H9 (cell line): ENCODE measurements around the gene NAGA. TPM values are rescaled to one million over a fixed set of nuclear protein-coding genes. Genes with fewer than 3 reads are reported as not detected.

ENCODE experiments used
- DNase-seq: peaks from one replicate; pipeline ENCODE4 v3.0.0-alpha.2; 2017
- H2AFZ ChIP-seq: one replicate; pipeline ENCODE4 v1.6.1; 2013; ENCODE audit warnings: mild to moderate bottlenecking, low read length, control low read depth, moderate library complexity
- H2AK5ac ChIP-seq: 2 replicates; pipeline ENCODE4 v1.6.1; 2013; ENCODE audit warnings: low read length, control low read depth, mixed read lengths; ENCODE audit not compliant: insufficient read length
- H2BK120ac ChIP-seq: one replicate; pipeline ENCODE4 v1.6.1; 2013; ENCODE audit warnings: low read depth, mild to moderate bottlenecking, low read length, control low read depth, inconsistent platforms; ENCODE audit not compliant: poor library complexity, severe bottlenecking
- H2BK12ac ChIP-seq: 2 replicates; pipeline ENCODE4 v1.6.1; 2013; ENCODE audit warnings: low read length, control low read depth, mixed read lengths, low read depth; ENCODE audit not compliant: insufficient read length
- H2BK15ac ChIP-seq: 2 replicates; pipeline ENCODE4 v1.6.1; 2013; ENCODE audit warnings: low read depth, low read length, control low read depth
- H2BK20ac ChIP-seq: one replicate; pipeline ENCODE4 v1.6.1; 2013; ENCODE audit warnings: low read depth, mild to moderate bottlenecking, low read length, control low read depth, inconsistent platforms; ENCODE audit not compliant: poor library complexity, severe bottlenecking
- H2BK5ac ChIP-seq: 2 replicates; pipeline ENCODE4 v1.6.1; 2013; ENCODE audit warnings: low read length, control low read depth, mixed read lengths; ENCODE audit not compliant: insufficient read length
- H3K14ac ChIP-seq: 2 replicates; pipeline ENCODE4 v1.6.1; 2013; ENCODE audit warnings: low read length, control low read depth; ENCODE audit not compliant: insufficient read depth
- H3K18ac ChIP-seq: 2 replicates; pipeline ENCODE4 v1.6.1; 2013; ENCODE audit warnings: low read depth, mild to moderate bottlenecking, mixed read lengths, low read length, control low read depth; ENCODE audit not compliant: insufficient read length
- H3K23ac ChIP-seq: 2 replicates; pipeline ENCODE4 v1.6.1; 2013; ENCODE audit warnings: low read length, control low read depth, mixed read lengths, low read depth; ENCODE audit not compliant: insufficient read length
- H3K23me2 ChIP-seq: 2 replicates; pipeline ENCODE4 v1.6.1; 2013; ENCODE audit warnings: low read depth, mild to moderate bottlenecking, mixed read lengths, low read length, control low read depth; ENCODE audit not compliant: insufficient read length, poor library complexity, severe bottlenecking
- H3K27ac ChIP-seq: 2 replicates; pipeline ENCODE4 v1.5.1; 2013; ENCODE audit warnings: low read length, control low read depth, mixed read lengths, low read depth; ENCODE audit not compliant: insufficient read length
- H3K27me3 ChIP-seq: 2 replicates; pipeline ENCODE4 v1.6.1; 2013; ENCODE audit warnings: low read length, control low read depth, inconsistent platforms; ENCODE audit not compliant: insufficient read depth
- H3K4ac ChIP-seq: 2 replicates; pipeline ENCODE4 v1.6.1; 2013; ENCODE audit warnings: low read depth, mild to moderate bottlenecking, control low read depth, inconsistent platforms, low read length, moderate library complexity
- H3K4me1 ChIP-seq: 2 replicates; pipeline ENCODE4 v1.6.1; 2013; ENCODE audit warnings: low read length, control low read depth, inconsistent platforms; ENCODE audit not compliant: insufficient read depth
- H3K4me2 ChIP-seq: 2 replicates; pipeline ENCODE4 v1.6.1; 2013; ENCODE audit warnings: low read length, control low read depth, mixed read lengths; ENCODE audit not compliant: insufficient read length, insufficient read depth
- H3K56ac ChIP-seq: 2 replicates; pipeline ENCODE4 v1.6.1; 2013; ENCODE audit warnings: low read depth, mild to moderate bottlenecking, mixed read lengths, low read length, control low read depth; ENCODE audit not compliant: insufficient read length
- H3K79me1 ChIP-seq: 2 replicates; pipeline ENCODE4 v1.6.1; 2013; ENCODE audit warnings: low read depth, mild to moderate bottlenecking, moderate library complexity, low read length, control low read depth, inconsistent platforms; ENCODE audit not compliant: insufficient read depth, poor library complexity, severe bottlenecking
- H3K79me2 ChIP-seq: 2 replicates; pipeline ENCODE4 v1.6.1; 2013; ENCODE audit warnings: low read length, control low read depth, inconsistent platforms; ENCODE audit not compliant: insufficient read depth
- H3K9ac ChIP-seq: 2 replicates; pipeline ENCODE4 v1.6.1; 2013; ENCODE audit warnings: low read length, control low read depth, mixed read lengths; ENCODE audit not compliant: insufficient read length; ENCODE audit errors: extremely low read depth
- H3K9me3 ChIP-seq: one replicate; pipeline ENCODE4 v1.6.1; 2013; ENCODE audit warnings: low read depth, low read length, inconsistent platforms; ENCODE audit not compliant: control insufficient read depth
- H3T11ph ChIP-seq: one replicate; pipeline ENCODE4 v1.6.1; 2013; ENCODE audit warnings: mild to moderate bottlenecking, low read length, control low read depth, inconsistent platforms
- H4K20me1 ChIP-seq: one replicate; pipeline ENCODE4 v1.6.1; 2013; ENCODE audit not compliant: control insufficient read depth, insufficient read length, insufficient read depth
- H4K5ac ChIP-seq: 2 replicates; pipeline ENCODE4 v1.6.1; 2013; ENCODE audit warnings: low read depth, mild to moderate bottlenecking, mixed read lengths, low read length, control low read depth; ENCODE audit not compliant: insufficient read length
- H4K8ac ChIP-seq: replicated peaks from 2 replicates; pipeline ENCODE4 v1.6.1; 2013; ENCODE audit warnings: low read length, control low read depth, mixed read lengths, low read depth; ENCODE audit not compliant: insufficient read length
- H4K91ac ChIP-seq: 2 replicates; pipeline ENCODE4 v1.6.1; 2013; ENCODE audit warnings: low read depth, mild to moderate bottlenecking, moderate library complexity, mixed read lengths, low read length, control low read depth; ENCODE audit not compliant: insufficient read length
- H3K27ac Mint-ChIP-seq, 3 experiments: 2 replicates in 2 of 3; 3 replicates in 1 of 3; pipeline ENCODE4 v1.8.0; 2020 to 2021; ENCODE audit warnings: mixed read lengths in 3 of 3, mild to moderate bottlenecking in 1 of 3, moderate library complexity in 1 of 3
- H3K27me3 Mint-ChIP-seq: 2 replicates; pipeline ENCODE4 v1.8.0; 2021; ENCODE audit warnings: low read depth, mild to moderate bottlenecking, moderate library complexity, mixed read lengths
- H3K36me3 Mint-ChIP-seq, 3 experiments: 2 replicates in 2 of 3; 3 replicates in 1 of 3; pipeline ENCODE4 v1.8.0; 2020 to 2021; ENCODE audit warnings: low read depth in 3 of 3, mixed read lengths in 3 of 3; ENCODE audit not compliant: insufficient read depth in 1 of 3
- H3K4me1 Mint-ChIP-seq, 2 experiments: 2 replicates each; pipeline ENCODE4 v1.8.0; 2020; ENCODE audit warnings: mixed read lengths in 2 of 2
- H3K4me3 Mint-ChIP-seq, 2 experiments: 2 replicates in 1 of 2; 3 replicates in 1 of 2; pipeline ENCODE4 v1.8.0; 2020 to 2021; ENCODE audit warnings: mild to moderate bottlenecking in 2 of 2, mixed read lengths in 2 of 2, moderate library complexity in 1 of 2
- H3K9me3 Mint-ChIP-seq, 2 experiments: 2 replicates in 1 of 2; 3 replicates in 1 of 2; pipeline ENCODE4 v1.8.0; 2020; ENCODE audit warnings: mild to moderate bottlenecking in 2 of 2, mixed read lengths in 2 of 2, moderate library complexity in 1 of 2
- WGBS: extraction: QIAGEN DNeasy Blood & Tissue Kit; methylation state at CpG from one replicate; pipeline ENCODE4 v1.1.7; 2013; ENCODE audit warnings: missing lambda C conversion rate, low lambda C conversion rate, mixed read lengths; ENCODE audit not compliant: insufficient read length; ENCODE audit errors: extremely low coverage; 5-methylcytosine and 5-hydroxymethylcytosine counted together
- total RNA-seq: library from RNA; stranded (reverse); gene quantifications from 2 replicates; pipeline ENCODE4 v1.2.1, GENCODE V29; 2021
- TF ChIP-seq, protein P1 (sequence below): fragments of 200-600 bp; sonication (generic); conservative IDR thresholded peaks from 3 replicates; pipeline ENCODE4 v1.8.0; 2021; ENCODE audit warnings: antibody characterized with exemption, mild to moderate bottlenecking

NAGA gene
- total RNA-seq, 1 experiment from 2014 or later, result 16.1 TPM

DNA sequence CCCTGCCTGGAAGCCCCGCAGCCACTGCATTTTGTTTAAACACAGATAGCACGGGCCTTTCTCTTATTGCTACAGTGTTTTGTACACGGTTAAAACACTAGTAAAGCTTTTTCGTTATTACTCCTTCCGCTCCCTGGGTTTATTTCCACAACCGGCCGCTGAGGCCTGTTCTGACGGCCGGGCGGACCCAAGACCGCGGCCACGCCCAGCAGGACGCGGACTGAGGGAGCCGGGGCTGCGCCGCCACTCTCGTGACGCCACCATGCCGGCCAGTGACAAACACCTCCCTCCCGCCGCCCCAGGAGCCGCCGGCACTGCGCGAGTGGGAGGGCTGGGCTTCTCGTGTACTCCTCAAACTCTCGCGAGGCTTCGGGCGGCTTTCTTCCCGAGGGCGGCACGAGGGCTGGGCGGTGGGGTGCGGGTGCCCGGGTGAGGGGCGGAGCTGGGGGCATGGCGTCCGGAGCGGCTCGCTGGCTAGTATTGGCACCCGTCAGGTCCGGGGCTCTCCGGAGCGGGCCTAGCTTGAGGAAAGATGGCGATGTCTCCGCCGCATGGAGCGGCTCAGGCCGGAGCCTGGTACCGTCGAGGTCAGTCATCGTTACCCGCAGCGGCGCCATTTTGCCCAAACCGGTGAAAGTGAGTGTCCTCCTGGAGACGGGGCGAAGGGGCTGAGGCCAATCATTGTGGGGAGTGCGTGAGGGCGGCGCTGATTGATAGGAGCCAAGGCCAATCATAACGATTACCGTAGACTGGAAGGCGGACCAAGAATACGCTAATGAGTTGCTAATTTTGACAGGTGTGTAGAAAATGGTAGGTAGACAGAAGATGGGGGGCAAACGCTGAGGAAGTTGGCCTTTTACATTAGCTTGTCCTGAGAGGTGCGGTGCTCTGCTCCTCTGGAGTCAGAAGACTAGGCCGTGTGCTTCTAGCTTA, 9.0 kb upstream of the NAGA start, which contains the start of gene SMDT1:
SMDT1 (plus strand) TSS at position 382 of the 933 bp plus-strand sequence; CDS start at position 451, 69 bp downstream.
- Histone ChIP-seq H3K9ac (peak within 1 kb of the TSS; percentile 79), H4K91ac (no peak within 1 kb of the TSS), H3K23me2 (peaks cover 6% of the 10 kb centered on the region), H3K56ac (no peak within 1 kb of the TSS), H3K27ac (no peak within 1 kb of the TSS), H3K23ac (no peak within 1 kb of the TSS), H2BK20ac (no peak within 1 kb of the TSS), H2BK15ac (peak within 1 kb of the TSS; percentile 4; the same call in 1 of the 2 replicates), H2AFZ (no peak within 1 kb of the TSS), H4K5ac (no peak within 1 kb of the TSS), H4K20me1 (no peaks in the 10 kb centered on the region), H3K9me3 (no peaks in the 10 kb centered on the region), H3K79me1 (no peaks in the 10 kb centered on the region), H2BK12ac (no peak within 1 kb of the TSS), H3K4me2 (peak within 1 kb of the TSS; percentile 85), H2BK120ac (no peak within 1 kb of the TSS), H2AK5ac (no peak within 1 kb of the TSS), H3K4ac (no peak within 1 kb of the TSS), H3T11ph (no peak within 1 kb of the TSS), H3K27me3 (no peaks in the 10 kb centered on the region), H3K14ac (peak within 1 kb of the TSS; percentile 96), H3K79me2 (no peaks in the 10 kb centered on the region), H3K4me1 (no peaks in the 10 kb centered on the region), H2BK5ac (no peak within 1 kb of the TSS), H3K18ac (peak within 1 kb of the TSS; percentile 94), H4K8ac (no peak within 1 kb of the TSS)
- Mint-ChIP-seq H3K9me3 (no peaks in the 10 kb centered on the region; a peak in 1 of 5 replicates), H3K4me1 (peaks cover 16 to 20% of the 10 kb centered on the region in 2 experiments; a peak in 3 of 4 replicates), H3K27me3 (no peaks in the 10 kb centered on the region), H3K4me3 (peak within 1 kb of the TSS; percentile 89 to 90), H3K27ac (peak within 1 kb of the TSS; percentile 84 to 98 (median 96)), H3K36me3 (peaks cover 9 to 24% (median 14%) of the 10 kb centered on the region in 3 experiments)
- TF ChIP-seq, protein P1, sequence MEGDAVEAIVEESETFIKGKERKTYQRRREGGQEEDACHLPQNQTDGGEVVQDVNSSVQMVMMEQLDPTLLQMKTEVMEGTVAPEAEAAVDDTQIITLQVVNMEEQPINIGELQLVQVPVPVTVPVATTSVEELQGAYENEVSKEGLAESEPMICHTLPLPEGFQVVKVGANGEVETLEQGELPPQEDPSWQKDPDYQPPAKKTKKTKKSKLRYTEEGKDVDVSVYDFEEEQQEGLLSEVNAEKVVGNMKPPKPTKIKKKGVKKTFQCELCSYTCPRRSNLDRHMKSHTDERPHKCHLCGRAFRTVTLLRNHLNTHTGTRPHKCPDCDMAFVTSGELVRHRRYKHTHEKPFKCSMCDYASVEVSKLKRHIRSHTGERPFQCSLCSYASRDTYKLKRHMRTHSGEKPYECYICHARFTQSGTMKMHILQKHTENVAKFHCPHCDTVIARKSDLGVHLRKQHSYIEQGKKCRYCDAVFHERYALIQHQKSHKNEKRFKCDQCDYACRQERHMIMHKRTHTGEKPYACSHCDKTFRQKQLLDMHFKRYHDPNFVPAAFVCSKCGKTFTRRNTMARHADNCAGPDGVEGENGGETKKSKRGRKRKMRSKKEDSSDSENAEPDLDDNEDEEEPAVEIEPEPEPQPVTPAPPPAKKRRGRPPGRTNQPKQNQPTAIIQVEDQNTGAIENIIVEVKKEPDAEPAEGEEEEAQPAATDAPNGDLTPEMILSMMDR, result no peak
- DNase-seq, result peak; percentile 96
- WGBS, result no CpG with 5 or more reads among the region's 71 CpGs
